T-helper 2 cell treated with Interferon-gamma antibody and Interleukin-4, amounts not matched to agents 5 μg/mL and 100 μg/mL, for 36 hours (primary cell): ENCODE measurements around the gene SORBS2.

Experiments
- DNase-seq: peaks from one replicate; pipeline ENCODE4 v3.0.0; 2021; ENCODE audit warnings: low spot score
- H3K27ac Mint-ChIP-seq: one replicate; pipeline ENCODE4 v1.8.0; 2021; ENCODE audit warnings: mild to moderate bottlenecking, mixed read lengths
- H3K27me3 Mint-ChIP-seq: one replicate; pipeline ENCODE4 v1.8.0; 2021; ENCODE audit warnings: low read depth, mixed read lengths
- H3K36me3 Mint-ChIP-seq: one replicate; pipeline ENCODE4 v1.8.0; 2021; ENCODE audit warnings: low read depth, mixed read lengths
- H3K4me1 Mint-ChIP-seq: one replicate; pipeline ENCODE4 v1.8.0; 2021; ENCODE audit warnings: low read depth, mixed read lengths
- H3K4me3 Mint-ChIP-seq: one replicate; pipeline ENCODE4 v1.8.0; 2022; ENCODE audit warnings: mild to moderate bottlenecking, moderate library complexity, mixed read lengths
- H3K9me3 Mint-ChIP-seq: one replicate; pipeline ENCODE4 v1.8.0; 2021; ENCODE audit warnings: mixed read lengths

SORBS2 gene

GRCh38 chr4:185738820-185739219, 73.2 kb downstream of the SORBS2 start:
- Mint-ChIP-seq H3K4me1 (no peaks in the 10 kb centered on the region), H3K9me3 (no peaks in the 10 kb centered on the region), H3K27me3 (no peaks in the 10 kb centered on the region), H3K27ac (no peak overlapping the region), H3K4me3 (no peak overlapping the region), H3K36me3 (no peaks in the 10 kb centered on the region)
- DNase-seq, result no peak

GRCh38 chr4:185738038-185738552, 73.9 kb downstream of the SORBS2 start:
- no peaks in the 10 kb centered on the region for H3K36me3 Mint-ChIP-seq
- no peak for DNase-seq
- no peaks in the 10 kb centered on the region for H3K9me3 Mint-ChIP-seq
- H3K27me3 Mint-ChIP-seq, result no peaks in the 10 kb centered on the region
- no peaks in the 10 kb centered on the region for H3K4me1 Mint-ChIP-seq
- no peak overlapping the region for H3K27ac Mint-ChIP-seq
- no peak overlapping the region for H3K4me3 Mint-ChIP-seq

- H3K36me3 Mint-ChIP-seq, result no peaks in the 10 kb centered on the region
- H3K4me3 Mint-ChIP-seq, result no peak overlapping the region
- no peak overlapping the region for H3K27ac Mint-ChIP-seq
- no peak for DNase-seq
- no peaks in the 10 kb centered on the region for H3K9me3 Mint-ChIP-seq
- no peaks in the 10 kb centered on the region for H3K27me3 Mint-ChIP-seq
- H3K4me1 Mint-ChIP-seq, result no peaks in the 10 kb centered on the region
Measured at GRCh38 chr4:185737489-185738037, 74.4 kb downstream of the SORBS2 start.

- no peaks in the 10 kb centered on the region for H3K9me3 Mint-ChIP-seq
- H3K27ac Mint-ChIP-seq, result no peak overlapping the region
- no peaks in the 10 kb centered on the region for H3K36me3 Mint-ChIP-seq
- H3K4me3 Mint-ChIP-seq, result no peak overlapping the region
- DNase-seq, result no peak
- no peaks in the 10 kb centered on the region for H3K27me3 Mint-ChIP-seq
- H3K4me1 Mint-ChIP-seq, result no peaks in the 10 kb centered on the region
Measured at GRCh38 chr4:185736882-185737281, 75.1 kb downstream of the SORBS2 start.

- Mint-ChIP-seq H3K27me3 (no peaks in the 10 kb centered on the region), H3K9me3 (no peaks in the 10 kb centered on the region), H3K4me3 (no peak overlapping the region), H3K4me1 (no peaks in the 10 kb centered on the region), H3K27ac (no peak overlapping the region), H3K36me3 (no peaks in the 10 kb centered on the region)
- DNase-seq, result no peak
Measured at GRCh38 chr4:185735866-185736400, 76.1 kb downstream of the SORBS2 start.

- Mint-ChIP-seq H3K36me3 (no peaks in the 10 kb centered on the region), H3K27ac (no peak overlapping the region), H3K4me1 (no peaks in the 10 kb centered on the region), H3K4me3 (no peak overlapping the region), H3K9me3 (no peaks in the 10 kb centered on the region), H3K27me3 (no peaks in the 10 kb centered on the region)
- no peak for DNase-seq
Measured at GRCh38 chr4:185734930-185735329, 77.1 kb downstream of the SORBS2 start.

GRCh38 chr4:185734214-185734613, 77.8 kb downstream of the SORBS2 start:
- H3K9me3 Mint-ChIP-seq, result no peaks in the 10 kb centered on the region
- no peak overlapping the region for H3K27ac Mint-ChIP-seq
- H3K4me3 Mint-ChIP-seq, result no peak overlapping the region
- H3K27me3 Mint-ChIP-seq, result no peaks in the 10 kb centered on the region
- H3K36me3 Mint-ChIP-seq, result no peaks in the 10 kb centered on the region
- no peak for DNase-seq
- H3K4me1 Mint-ChIP-seq, result no peaks in the 10 kb centered on the region

GRCh38 chr4:185730849-185731608, 81.0 kb downstream of the SORBS2 start:
- Mint-ChIP-seq H3K27me3 (no peaks in the 10 kb centered on the region), H3K4me3 (no peak overlapping the region), H3K36me3 (no peaks in the 10 kb centered on the region), H3K9me3 (no peaks in the 10 kb centered on the region), H3K27ac (no peak overlapping the region), H3K4me1 (no peaks in the 10 kb centered on the region)
- no peak for DNase-seq

GRCh38 chr4:185730387-185730786, 81.6 kb downstream of the SORBS2 start:
- Mint-ChIP-seq H3K4me1 (no peaks in the 10 kb centered on the region), H3K27me3 (no peaks in the 10 kb centered on the region), H3K4me3 (no peak overlapping the region), H3K9me3 (no peaks in the 10 kb centered on the region), H3K36me3 (no peaks in the 10 kb centered on the region), H3K27ac (no peak overlapping the region)
- DNase-seq, result no peak

- no peaks in the 10 kb centered on the region for H3K9me3 Mint-ChIP-seq
- H3K27me3 Mint-ChIP-seq, result peaks cover 3% of the 10 kb centered on the region
- no peak overlapping the region for H3K27ac Mint-ChIP-seq
- H3K4me1 Mint-ChIP-seq, result no peaks in the 10 kb centered on the region
- no peaks in the 10 kb centered on the region for H3K36me3 Mint-ChIP-seq
- DNase-seq, result no peak
- H3K4me3 Mint-ChIP-seq, result no peak overlapping the region
Measured at GRCh38 chr4:185729391-185729804, 82.6 kb downstream of the SORBS2 start.

GRCh38 chr4:185728893-185729292, 83.1 kb downstream of the SORBS2 start:
- Mint-ChIP-seq H3K9me3 (no peaks in the 10 kb centered on the region), H3K4me3 (no peak overlapping the region), H3K4me1 (no peaks in the 10 kb centered on the region), H3K36me3 (no peaks in the 10 kb centered on the region), H3K27me3 (peaks cover 3% of the 10 kb centered on the region), H3K27ac (no peak overlapping the region)
- no peak for DNase-seq

- H3K9me3 Mint-ChIP-seq, result no peaks in the 10 kb centered on the region
- no peak for DNase-seq
- no peak overlapping the region for H3K4me3 Mint-ChIP-seq
- no peaks in the 10 kb centered on the region for H3K4me1 Mint-ChIP-seq
- H3K36me3 Mint-ChIP-seq, result no peaks in the 10 kb centered on the region
- H3K27ac Mint-ChIP-seq, result no peak overlapping the region
- H3K27me3 Mint-ChIP-seq, result peaks cover 3% of the 10 kb centered on the region
Measured at GRCh38 chr4:185726931-185727330, 85.1 kb downstream of the SORBS2 start.

GRCh38 chr4:185723631-185724260, 88.2 kb downstream of the SORBS2 start:
- Mint-ChIP-seq H3K36me3 (no peaks in the 10 kb centered on the region), H3K27ac (no peak overlapping the region), H3K4me3 (no peak overlapping the region), H3K4me1 (no peaks in the 10 kb centered on the region), H3K27me3 (peaks cover 3% of the 10 kb centered on the region), H3K9me3 (no peaks in the 10 kb centered on the region)
- DNase-seq, result no peak

- no peaks in the 10 kb centered on the region for H3K4me1 Mint-ChIP-seq
- H3K27ac Mint-ChIP-seq, result no peak overlapping the region
- no peaks in the 10 kb centered on the region for H3K36me3 Mint-ChIP-seq
- no peak for DNase-seq
- no peaks in the 10 kb centered on the region for H3K9me3 Mint-ChIP-seq
- no peak overlapping the region for H3K4me3 Mint-ChIP-seq
- peaks cover 3% of the 10 kb centered on the region for H3K27me3 Mint-ChIP-seq
Measured at GRCh38 chr4:185722029-185722316, 90.0 kb downstream of the SORBS2 start.
